NB4 (cell line): ENCODE results near the gene LYSET.

ENCODE experiments used
- CTCF ChIP-seq: IDR thresholded peaks from one replicate; pipeline ENCODE4 v1.5.1; 2012; ENCODE audit warnings: low read depth, low read length
- MAX ChIP-seq: IDR thresholded peaks from 2 replicates; pipeline ENCODE4 v1.6.1; 2011; ENCODE audit warnings: low read depth, low read length
- MYC ChIP-seq: IDR thresholded peaks from 2 replicates; pipeline ENCODE4 v1.6.1; 2011; ENCODE audit warnings: low read depth, low read length
- POLR2A ChIP-seq: IDR thresholded peaks from 2 replicates; pipeline ENCODE4 v1.6.1; 2011; ENCODE audit warnings: mild to moderate bottlenecking; ENCODE audit not compliant: insufficient read length; ENCODE audit errors: extremely low read depth

- no peak for TF ChIP-seq CTCF
- no peak for TF ChIP-seq POLR2A
- no peak for TF ChIP-seq MAX
- no peak for TF ChIP-seq MYC
These were observed 34.6 kb upstream of the LYSET start for GRCh38 chr14:93150227-93151208.
